ENCODE data around the gene SPECC1.
"Not testable (repeated sequence)": the region's sequence is repeated elsewhere in the genome, so short reads cannot be mapped to it uniquely, and the experiment has no call there.

SPECC1 gene

DNA sequence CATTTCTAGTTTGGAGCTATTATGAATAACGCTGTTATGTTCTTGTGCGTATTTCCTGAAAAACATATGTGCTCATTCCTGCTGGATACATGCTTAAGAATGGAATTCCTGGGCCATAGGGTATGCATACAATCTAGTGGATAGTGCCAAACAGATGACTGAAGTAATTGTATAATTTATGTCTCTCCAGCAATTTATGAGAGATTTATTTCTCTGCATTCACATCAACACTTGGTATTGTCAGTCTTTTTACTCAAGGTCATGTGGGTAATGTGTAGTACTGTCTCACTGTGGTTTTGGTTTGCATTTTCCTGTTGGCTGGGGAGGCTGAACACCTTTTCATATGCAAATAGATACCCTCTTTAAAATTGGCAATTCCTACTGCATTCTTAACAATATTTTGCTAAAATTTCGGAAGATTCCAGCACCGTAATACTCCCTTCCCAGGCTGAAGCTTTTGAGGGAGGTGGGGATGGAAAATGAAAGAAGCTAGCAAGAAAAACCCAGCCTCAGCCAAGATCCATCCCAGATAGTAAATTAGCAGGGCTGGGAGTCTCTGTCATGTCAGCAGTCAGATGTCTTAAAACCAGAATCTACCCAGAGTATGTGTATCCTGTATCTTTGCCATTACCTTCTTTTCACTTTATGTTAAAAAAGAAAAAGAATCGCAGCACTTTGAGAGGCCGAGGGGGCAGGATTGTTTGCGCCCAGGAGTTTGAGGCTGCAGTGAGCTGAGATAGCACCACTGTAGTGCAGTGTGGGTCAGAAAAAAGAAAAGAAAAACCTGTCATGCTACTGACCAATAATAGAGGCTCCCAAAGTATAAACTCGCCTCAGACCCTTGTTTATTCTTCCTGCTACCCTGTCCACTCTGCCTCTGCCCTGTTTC is 253.3 kb downstream of the SPECC1 start:
- no peak for DNase-seq (ENCODE audit: extremely low read depth in 1 of 2, low read depth in 1 of 2)

GRCh38 chr17:20263115-20263433 is 253.9 kb downstream of the SPECC1 start:
- not testable (repeated sequence) for DNase-seq (ENCODE audit: extremely low read depth in 1 of 2, low read depth in 1 of 2)

DNA sequence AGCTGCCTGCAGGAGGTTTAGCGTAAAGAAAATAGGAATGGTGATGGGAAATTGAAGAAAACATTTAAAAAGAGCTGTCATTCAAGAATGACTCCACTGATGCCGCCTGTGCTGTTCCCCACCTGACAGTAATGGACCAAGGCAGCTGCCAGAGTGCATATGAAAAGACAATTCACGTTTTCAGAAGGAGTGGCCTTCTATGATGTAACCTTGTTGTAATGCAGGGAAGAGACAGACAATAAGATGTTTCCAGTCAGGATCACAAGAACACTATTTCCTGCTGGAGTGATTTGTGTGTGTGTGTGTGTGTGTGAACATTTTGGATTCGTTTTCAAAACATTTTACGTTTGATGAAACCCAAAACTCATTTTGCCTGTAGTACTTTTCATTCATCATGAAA is 254.4 kb downstream of the SPECC1 start:
- DNase-seq (ENCODE audit: extremely low read depth in 1 of 2, low read depth in 1 of 2), result no peak

GRCh38 chr17:20264996-20265395 is 255.8 kb downstream of the SPECC1 start:
- DNase-seq (ENCODE audit: extremely low read depth in 1 of 2, low read depth in 1 of 2), result no peak

- DNase-seq (ENCODE audit: extremely low read depth in 1 of 2, low read depth in 1 of 2), result no peak
Observed at GRCh38 chr17:20266806-20267458, 257.8 kb downstream of the SPECC1 start.

DNA sequence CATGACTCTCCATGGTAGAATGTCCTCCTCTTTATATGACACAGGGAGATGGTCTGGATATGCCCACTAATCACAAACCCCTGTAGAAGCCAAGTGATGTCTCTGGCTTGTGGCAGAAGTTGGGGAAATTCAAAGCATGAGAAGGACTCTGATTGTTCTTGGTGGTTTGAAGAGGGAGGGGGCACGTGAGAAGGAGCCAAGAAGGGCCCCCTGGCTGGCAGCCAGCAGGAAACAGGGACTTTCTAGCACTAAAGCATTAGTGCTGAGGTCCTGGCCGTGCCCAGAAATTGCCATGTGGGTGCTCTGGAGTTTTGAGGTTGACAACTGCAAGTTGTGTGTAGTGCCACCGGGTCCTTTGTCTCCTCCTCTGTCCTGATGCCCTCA is 258.3 kb downstream of the SPECC1 start:
- no peak for DNase-seq (ENCODE audit: extremely low read depth in 1 of 2, low read depth in 1 of 2)

- DNase-seq (ENCODE audit: extremely low read depth in 1 of 2, low read depth in 1 of 2), result no peak
Observed at GRCh38 chr17:20270369-20270768, 261.2 kb downstream of the SPECC1 start.

- DNase-seq (ENCODE audit: extremely low read depth in 1 of 2, low read depth in 1 of 2), result no peak
Observed at GRCh38 chr17:20271011-20271610, 262.0 kb downstream of the SPECC1 start.

DNA sequence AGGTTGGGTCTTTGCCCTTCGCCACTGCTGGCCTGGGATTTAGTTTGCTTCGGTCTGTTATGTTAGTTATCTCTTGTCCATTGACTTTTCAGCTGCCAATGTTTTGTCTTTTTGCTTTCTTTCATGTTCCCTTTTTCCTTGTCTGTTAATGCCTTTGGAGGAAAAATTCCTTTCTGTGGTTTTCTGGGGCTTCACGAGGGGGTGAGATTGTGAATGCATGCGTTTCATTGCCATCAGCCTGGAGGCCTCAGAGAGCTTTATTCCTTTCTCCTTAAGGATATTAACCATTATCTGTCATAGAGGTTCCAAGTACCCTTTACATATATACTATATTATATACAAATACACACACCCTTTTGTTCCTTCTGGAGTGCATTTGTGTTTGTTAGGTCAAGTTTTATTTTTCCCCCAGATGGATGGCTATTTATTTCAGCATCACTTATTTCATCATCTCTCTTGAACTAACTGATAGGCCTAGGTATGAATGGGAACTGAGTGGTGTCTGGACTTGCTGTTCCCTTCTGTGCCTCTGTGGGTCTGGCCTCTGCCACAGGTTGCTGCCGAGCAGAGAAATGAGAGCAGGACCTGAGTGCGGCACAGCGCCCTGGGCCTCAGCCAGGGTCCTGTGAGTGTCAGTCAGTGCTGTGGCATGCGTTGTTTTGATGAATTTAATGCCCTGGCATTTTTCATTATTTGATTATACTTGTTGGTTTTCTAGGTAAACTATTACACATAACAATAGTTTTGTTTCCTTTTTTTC is 264.8 kb downstream of the SPECC1 start:
- peak in 1 of 2 donors; percentile 12 for DNase-seq (ENCODE audit: extremely low read depth in 1 of 2, low read depth in 1 of 2)

GRCh38 chr17:20275653-20276052 is 266.5 kb downstream of the SPECC1 start:
- DNase-seq (ENCODE audit: extremely low read depth in 1 of 2, low read depth in 1 of 2), result no peak

DNA sequence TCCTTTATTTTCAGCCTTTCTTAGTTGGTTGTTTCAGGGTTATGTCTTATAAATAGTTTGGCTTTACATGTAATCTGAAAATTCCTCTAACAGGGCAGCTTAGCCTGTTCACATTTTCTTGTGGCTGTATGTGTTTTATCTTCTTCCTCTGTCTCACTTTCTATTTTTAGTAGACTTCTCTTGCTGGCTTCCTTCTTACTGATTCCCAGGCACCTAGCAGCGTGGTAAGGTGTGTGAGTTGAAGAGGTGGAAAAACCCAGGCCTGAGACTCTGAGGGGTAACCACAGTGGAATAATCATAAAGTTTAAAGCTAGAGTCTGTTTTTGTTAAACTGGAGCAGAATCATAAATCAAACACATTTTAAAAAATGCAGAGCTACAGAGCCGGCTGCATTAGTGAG is 267.3 kb downstream of the SPECC1 start:
- no peak for DNase-seq (ENCODE audit: extremely low read depth in 1 of 2, low read depth in 1 of 2)

DNA sequence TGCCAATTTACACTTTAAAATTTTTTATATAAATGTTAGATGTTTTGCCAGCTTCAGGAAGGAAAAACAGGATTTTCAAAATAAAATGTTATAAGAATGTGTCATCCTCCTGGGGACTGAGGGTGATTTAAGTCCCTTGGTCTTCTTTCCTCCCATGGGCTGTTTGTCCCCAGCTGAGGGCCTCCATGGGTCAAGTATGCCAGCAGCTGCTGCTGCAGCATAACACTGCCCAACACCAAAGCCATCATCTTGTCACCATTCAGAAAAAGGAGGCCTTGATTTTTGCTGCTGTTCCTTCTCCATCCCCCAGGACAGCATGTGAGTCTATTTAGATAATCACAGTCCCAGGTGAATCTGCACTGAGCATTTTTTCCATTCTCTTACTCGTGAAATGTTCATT is 269.6 kb downstream of the SPECC1 start:
- DNase-seq (ENCODE audit: extremely low read depth in 1 of 2, low read depth in 1 of 2), result no peak

GRCh38 chr17:20279631-20280030 is 270.5 kb downstream of the SPECC1 start:
- no peak for DNase-seq (ENCODE audit: extremely low read depth in 1 of 2, low read depth in 1 of 2)

DNA sequence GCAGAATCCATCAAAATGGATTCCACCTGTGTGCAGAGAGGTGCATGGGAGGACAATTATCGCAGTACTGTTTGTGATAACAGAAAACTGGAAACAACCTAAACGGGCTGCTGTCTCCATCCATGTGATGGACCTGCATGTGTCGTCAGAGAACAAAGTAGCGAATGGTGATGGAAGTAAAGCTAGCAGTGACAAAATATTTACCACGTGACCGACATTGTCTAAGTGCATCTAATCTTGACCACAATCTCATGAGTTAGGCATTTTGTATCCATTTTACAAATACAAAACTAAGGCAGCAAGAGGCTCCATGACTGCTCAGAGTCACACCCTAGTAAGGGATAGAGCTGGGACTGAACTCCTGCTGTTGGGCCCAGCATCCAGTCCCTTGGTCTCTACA is 270.9 kb downstream of the SPECC1 start:
- no peak for DNase-seq (ENCODE audit: extremely low read depth in 1 of 2, low read depth in 1 of 2)

GRCh38 chr17:20280851-20281250 is 271.7 kb downstream of the SPECC1 start:
- DNase-seq (ENCODE audit: extremely low read depth in 1 of 2, low read depth in 1 of 2), result no peak

DNA sequence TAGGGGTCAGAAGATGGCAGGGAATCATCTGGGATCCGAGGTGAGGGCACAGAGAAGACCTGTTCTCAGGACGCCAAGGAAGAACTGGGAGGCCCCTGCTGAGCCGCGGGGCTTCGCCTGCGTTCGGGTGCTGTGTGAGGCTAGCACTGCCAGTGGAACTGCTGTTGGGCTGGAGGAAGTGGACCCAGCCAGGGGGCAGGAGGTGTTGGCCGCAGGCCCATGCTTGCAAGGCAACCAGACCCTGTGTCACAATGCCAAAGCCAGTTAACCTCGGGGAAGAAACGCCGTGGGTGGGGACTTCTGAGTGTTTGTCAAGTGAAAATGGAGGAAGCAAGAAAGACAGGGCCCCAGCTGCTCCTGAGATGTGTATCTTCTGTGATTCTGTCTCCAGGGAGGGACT is 272.7 kb downstream of the SPECC1 start:
- no peak for DNase-seq (ENCODE audit: extremely low read depth in 1 of 2, low read depth in 1 of 2)

DNA sequence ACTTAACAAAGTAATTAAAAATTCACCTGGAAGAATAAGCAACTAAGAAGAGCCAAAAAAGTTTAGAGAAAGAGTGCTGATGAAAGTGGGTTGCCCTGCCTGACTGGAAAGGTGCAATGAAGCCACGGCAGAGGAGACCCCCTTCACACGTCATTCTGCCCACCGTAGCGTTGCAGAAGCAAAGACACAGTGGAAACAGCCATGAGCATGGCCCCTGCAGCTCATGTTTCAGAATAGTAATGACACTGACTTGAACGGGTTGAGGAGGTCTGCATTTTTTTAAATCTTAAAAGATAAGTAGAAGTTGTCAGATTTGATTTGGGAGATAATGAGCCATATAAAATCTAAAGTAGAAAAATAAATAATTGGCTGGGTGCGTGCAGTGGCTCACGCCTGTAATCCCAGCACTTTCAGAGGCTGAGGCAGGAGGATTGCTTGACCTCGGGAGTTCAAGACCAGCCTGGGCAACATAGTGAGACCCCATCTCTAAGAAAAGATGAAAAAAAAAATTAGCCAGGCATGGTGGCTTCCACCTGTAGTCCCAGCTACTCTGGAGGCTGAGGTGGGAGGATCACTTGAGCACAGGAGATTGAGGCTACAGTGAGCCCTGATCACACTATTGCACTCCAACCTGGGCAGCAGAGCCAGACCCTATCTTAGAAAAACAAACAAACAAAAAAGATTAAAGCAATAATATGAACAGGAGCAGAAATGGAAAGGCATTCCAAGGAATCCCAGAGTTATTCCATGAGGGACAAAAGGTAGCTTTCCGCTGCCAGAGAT is 273.6 kb downstream of the SPECC1 start:
- no peak for DNase-seq (ENCODE audit: extremely low read depth in 1 of 2, low read depth in 1 of 2)

DNA sequence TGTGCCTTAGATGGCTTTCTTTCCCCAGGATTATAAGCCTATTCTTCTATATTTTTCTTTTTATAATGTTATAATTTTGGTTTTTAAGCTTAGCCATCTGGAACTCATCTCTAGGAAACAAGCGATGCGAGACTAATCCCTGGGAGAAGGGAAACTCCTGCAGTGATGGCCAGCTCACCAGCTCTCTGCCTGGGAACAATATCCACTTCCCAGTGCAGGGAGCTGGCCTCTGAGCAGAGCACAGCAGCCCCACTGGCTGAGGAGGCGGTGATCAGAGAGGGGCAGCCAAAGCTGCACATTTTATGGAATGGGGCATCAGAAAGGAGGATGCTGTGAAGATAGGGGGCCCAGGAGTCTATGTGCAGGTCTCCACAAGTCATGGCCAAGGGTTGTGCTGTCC is 274.9 kb downstream of the SPECC1 start:
- no peak for DNase-seq (ENCODE audit: extremely low read depth in 1 of 2, low read depth in 1 of 2)

DNA sequence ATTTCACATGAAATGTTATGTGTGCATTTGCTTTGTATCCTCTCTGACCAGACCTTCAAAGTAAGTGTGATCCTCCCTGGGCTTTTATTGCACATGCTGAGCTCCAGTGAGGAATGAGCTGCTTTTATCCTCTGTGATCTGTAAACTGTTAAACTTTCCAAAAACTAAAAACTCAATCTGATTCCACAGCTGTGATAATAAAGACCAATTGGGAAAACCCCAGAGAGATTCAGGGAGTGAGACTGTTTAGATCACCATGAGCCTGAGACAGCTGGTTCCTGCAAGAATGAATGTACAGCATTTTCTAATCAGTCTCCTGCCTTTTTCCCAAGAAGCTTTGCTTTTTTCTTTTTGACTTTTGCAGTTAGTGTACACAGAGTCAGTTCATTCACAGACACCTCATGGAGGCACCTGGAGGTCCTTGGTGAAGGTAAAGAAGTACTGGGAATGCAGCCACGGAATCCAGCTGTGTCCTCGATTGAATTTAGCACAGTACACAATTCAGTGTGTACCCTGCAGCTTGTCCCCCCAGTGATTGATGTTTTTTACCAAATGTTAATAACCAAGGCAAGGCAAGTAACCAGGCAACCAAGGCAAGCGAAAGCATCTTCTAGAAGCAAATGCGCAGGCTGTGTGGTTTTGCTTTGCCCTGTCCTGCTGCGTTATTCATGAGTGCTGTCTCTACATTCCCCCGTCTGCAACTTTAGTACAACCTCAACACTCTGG is 275.6 kb downstream of the SPECC1 start:
- no peak for DNase-seq (ENCODE audit: extremely low read depth in 1 of 2, low read depth in 1 of 2)

DNA sequence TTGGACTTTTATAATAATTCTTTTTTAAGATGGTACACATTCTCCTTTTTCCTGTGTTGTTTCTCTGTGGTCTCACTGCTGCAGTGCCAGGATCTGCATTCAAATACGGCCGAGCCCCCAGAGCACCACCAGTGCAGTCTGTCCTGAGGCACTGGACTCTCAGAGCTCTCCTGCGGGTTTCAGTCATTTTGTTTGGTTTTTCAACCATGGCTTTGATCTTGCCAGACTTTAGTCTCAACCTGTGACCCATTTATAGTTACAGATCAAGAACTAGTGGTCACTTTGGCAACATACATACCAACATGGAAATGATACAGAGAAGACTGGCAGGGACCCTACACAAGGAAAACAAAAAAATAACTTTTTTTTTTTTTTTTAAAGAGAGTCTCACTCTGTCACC is 280.8 kb downstream of the SPECC1 start:
- DNase-seq (ENCODE audit: extremely low read depth in 1 of 2, low read depth in 1 of 2), result no peak

Data from stimulated activated CD8-positive, alpha-beta memory T cell treated with anti-CD3 and anti-CD28 coated beads, Interleukin-7, amount 100 ng/mL, for 48 hours (primary cell).